HG02610 (cell line): ENCODE results near the gene PCSK1N.

Experiments used
- ATAC-seq: cut with Tn5 transposase; IDR thresholded peaks from one replicate; pipeline ENCODE4 v1.9.1; 2021; ENCODE audit warnings: mild to moderate bottlenecking, moderate library complexity; ENCODE audit not compliant: unreplicated experiment

Gene PCSK1N

DNA sequence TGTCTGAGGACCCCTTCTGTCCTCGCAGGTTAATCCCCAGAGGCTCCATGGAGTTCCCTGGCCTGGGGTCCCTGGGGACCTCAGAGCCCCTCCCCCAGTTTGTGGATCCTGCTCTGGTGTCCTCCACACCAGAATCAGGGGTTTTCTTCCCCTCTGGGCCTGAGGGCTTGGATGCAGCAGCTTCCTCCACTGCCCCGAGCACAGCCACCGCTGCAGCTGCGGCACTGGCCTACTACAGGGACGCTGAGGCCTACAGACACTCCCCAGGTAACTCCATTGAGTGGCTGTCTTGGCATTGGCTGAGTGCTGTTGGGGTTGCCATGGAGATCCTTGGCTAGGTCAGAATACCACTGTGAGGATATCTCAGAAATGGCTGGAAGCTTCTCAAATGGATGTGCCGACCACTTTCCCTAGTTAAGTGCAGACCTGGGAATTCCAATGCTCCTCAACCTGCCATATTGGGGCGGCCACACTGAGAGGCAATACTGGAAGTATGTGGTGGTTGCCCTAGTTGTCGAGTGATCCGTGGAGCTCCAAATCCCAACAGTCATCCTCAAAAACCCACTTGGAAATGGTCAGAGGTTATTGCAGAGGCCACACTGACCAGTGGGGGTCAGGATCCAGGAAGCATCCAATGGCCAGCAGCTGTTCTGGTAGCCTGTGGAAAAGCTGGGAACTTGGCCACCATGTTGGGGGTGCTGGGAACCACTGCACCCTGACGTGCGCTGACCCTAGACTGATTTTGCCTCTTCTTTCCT is 44.2 kb downstream of the PCSK1N start:
- ATAC-seq = no peak

DNA sequence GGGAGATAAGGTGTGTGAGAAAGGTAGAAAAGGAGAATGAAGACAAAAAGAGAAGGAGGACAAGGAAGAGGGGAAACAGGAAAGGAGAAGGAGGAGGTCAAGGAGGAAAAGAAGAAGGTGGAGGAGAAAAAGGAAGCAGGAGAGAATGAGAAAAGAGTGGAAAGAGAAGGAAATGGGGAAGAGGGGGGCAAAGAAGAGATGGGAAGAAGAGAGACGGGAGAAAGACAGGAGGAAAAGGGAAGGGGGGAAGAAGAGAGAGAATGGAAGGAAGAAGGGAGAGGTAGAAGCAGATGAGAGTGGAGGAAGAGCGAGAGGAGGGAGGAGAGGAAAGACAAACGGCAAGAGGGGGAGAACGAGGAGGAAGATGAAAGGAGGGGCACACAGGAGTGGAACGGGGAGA is 44.9 kb downstream of the PCSK1N start:
- no peak for ATAC-seq

DNA sequence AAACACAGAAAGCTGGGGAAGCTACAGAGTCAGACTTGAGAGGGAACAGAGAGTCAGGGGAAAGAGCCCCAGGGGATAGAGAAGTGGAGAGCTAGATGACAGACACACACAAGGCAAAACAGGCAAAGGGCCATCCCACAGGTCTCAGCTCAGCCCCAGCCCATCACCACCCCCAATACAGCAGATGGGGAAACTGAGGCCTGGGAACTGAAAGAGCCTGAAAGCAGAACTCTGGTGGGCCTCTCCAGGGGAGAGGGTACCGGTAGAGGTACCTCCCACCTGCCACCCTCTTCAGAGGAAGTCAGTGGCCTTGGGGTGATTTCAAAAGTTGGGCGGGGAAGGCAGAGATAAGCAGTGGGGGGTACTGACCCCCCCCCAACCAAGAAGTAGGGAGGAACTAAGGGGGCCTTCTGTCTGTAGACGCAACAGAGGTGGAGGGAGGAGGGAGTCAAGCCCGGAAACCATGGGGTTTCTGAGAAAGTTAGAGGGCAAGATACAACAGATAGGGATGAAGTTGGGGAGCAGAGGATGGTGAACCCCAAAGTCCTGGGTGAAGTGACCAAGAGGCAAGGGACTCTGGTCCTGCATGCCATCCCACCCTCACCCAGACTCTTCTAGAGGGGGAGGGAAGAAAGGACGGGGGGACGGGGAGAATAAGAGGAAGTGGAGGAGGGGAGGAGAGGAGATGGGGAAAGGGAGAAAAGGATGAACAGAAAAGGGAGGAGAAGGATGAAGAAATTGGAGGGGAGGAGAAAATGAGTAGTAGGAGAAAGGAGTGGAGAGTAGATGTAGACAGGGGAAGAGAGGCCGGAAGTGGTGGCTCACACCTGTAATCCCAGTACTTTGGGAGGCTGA is 45.8 kb downstream of the PCSK1N start:
- no peak for ATAC-seq

DNA sequence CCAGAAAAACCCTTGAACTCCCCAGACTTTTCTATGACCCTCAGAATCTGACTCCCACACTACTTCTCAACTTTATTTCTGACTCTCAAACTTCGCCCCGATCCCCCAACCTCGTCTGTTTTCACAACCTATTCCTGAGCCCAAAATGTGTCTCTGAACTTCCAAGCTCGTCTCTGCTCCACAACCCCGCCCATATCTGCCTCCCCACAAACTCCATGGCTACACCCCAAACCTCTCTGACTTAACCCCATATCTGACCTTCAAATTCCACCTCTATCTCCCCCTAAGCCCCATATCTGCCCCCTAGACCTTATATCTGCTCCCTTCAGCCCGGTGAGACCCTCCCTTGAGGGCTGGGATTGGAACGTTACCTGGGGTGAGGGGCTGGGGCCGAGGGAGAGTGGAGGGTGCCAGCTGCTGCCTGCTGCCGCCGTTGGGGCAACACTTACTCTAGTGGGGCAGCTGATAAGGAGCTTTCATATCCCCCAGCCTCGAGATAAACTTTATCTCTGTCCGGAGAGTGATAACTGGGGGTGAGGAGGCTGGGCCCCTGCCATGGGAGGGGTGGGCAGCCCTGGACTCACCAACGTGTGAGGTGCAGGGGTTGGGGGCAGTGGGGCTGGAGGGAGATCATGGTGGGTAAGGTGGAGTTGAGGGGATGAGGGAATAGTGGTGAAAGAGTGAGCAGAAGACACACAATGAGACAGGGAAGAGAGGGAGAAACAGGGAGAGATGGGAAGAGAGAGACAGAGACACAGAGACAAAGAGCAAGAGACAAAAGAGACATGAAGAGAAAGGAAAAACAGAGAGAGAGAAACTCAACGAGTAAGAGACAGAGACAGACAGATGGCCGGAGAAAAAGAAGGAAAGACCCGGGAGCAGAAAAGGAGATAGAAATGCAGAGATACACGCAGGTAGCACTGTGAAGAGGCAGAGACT is 47.6 kb downstream of the PCSK1N start:
- ATAC-seq = no peak

DNA sequence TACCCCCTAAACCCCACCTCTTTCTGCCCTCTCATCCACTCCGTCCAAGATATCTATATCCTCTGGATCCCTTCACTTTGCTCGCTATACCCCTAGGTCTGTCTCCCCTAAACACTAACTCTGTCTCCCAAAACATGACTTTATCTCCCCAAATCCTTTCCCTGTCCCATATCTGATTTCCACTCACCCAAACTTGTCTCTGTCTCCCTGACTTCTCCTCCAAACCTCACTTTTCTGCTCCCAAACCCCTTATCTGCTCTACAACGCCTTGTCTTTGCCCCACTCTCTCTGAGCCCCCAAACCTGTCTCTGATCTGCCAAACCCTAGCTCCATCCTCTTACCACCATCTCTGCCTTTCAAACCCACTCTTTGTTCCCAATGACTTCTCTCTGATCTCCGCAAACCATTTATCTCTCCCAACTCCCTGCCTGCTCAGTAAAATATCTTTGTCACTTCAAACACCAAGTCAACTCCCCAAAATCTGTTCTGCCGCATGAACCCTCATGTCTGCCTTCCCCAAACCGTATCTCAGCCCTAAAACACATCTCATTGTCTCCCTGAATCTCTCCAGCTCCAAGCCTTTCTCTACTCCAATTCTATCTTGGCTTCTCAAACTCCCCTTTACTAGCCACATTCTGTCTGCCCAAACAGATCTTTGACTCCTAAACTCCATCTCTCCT is 48.4 kb downstream of the PCSK1N start:
- ATAC-seq = no peak

DNA sequence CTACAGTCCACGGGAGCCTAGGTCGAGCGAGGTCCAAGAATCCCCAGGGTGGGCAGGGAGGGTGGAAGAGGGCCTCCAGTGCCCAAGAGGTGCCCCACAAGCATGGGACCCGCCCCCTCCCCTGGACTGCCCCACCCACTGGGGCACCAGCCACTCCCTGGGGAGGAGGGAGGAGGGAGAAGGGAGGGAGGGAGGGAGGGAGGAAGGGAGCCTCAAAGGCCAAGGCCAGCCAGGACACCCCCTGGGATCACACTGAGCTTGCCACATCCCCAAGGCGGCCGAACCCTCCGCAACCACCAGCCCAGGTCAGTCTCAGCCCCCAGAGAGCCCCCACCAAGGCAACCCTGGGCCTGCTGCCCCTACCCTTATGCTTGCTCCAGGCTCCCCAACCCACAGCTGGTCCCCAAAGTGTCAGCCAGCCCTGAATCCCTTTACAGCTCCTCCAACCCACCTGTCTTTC is 49.0 kb downstream of the PCSK1N start, which contains the start of gene GATA1:
Gene GATA1 (plus strand): TSS at position 250 of the 460 bp plus-strand sequence. CDS start 4,520 bp downstream, outside the sequence.
- ATAC-seq = no peak

DNA sequence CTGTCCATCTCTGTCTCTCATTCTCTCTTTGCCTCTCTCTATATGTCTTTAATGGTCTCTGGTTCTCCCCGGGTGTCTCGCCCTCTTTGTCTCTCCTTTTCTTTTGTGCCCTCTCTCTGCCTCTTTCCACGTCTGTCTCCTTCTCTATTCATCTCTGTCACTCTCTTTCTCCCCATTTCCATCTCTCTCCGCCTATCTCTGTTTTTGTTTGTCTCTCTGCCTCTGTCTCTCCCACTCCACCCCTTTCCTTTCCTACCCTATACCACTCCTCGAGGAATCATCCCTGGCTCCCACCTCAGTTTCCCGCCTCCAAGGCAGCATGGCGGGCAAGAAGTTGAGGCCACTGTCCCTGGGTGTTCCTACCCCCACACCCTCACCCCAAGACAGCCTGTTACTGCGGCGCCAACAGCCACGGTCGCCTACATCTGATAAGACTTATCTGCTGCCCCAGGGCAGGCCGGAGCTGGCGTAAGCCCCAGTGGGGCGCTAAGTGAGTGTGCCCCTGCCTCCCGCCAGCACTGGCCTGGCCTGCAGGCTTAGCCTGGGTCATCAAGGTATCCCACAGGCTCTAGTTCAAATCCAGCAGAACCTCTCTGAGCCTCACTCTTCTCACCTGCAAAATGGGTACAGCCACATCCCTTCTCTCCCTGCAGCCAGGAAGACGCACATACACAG is 49.7 kb downstream of the PCSK1N start:
- ATAC-seq = no peak

DNA sequence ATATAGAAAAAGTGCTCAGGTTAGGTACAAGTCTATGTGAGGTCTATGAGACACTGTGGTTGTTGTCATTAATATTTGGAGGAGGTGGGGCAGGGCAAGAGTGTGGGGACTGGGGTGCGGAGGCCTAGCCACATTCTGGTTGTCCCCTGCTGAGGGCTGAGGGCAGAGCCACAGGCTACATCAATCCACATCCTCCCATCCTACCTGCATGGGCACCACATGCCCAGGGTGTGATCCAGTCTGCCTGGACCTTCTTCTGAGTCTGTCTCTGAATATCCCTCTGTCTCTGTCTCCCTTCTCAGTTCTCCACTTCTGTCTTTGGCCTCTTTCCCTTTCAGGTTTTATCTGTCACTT is 50.2 kb downstream of the PCSK1N start:
- ATAC-seq = no peak

DNA sequence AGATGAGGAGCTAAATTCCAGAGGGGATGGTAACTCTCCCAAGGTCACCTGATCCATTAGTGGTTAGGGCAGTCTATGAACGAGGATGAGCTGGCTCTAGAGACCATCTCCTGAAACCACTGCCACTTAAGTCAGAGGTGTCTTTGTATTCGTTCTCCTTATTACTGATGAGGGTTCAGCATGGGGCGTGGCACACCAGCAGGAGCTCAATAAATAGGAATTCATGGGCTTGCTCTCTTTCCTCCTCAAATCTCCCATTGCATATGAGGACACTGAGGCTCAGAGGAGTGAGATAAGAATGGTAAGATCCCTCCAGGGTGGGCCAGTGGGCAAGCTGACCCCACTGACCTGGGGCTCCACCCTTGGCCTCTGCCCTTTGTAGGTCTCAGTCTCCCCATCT is 50.7 kb downstream of the PCSK1N start:
- ATAC-seq = no peak

DNA sequence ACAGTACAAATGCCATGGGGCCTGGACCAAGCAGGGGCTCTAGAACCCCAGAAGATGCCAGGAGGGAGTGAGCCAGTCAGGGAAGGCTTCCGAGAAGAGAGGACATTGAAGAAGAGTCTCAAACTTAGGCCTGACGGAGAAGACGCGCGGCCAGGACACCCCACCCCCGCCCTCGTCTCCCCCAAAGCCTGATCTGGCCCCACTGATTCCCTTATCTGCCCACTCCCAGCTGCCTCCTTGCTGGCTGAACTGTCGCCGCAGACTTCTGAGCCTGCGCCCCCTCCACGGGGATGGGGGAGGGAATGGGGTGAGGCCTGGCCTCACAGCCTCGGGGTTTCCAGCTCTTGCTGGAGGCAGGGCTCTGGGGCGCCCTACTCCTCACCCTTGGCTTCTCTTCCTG is 52.6 kb downstream of the PCSK1N start:
- ATAC-seq = no peak

DNA sequence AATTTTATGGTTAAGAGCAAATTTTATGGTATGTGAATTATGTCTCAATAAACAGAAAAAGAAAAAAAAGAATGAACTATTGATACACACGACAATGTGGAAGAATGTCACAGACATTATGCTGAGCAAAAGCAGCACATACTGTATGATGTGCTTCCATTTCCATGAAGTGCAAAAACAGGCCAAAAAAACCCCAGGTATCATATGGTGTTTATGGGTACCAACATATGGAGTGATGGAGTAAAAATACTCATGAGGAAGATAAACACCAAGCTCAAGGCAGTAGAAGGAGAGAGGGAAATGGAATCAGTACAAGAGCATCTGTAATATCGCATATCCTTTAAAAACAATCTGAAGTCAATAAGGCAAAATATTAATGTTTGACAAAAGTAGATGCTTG is 53.2 kb downstream of the PCSK1N start:
- no peak for ATAC-seq

DNA sequence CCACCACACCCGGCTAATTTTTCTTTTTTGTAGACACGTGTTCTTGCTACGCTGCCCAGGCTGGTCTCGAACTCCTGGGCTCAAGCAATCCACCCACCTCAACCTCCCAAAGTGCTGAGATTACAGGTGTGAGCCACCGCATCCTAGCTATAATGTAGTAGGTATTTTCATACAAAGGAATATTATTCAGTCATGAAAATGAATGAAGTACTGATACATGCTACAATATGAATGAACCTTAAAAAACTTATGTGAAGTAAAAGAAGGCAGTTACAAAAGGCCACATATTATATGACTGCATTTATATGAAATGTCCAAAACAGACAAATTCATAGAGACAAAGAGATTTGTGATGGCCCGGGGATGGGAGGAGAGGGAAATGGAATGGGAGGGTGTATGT is 53.7 kb downstream of the PCSK1N start:
- no peak for ATAC-seq
